NCI-H2029 treated with DMSO at 0.1 percent for 48 hours (cell line): ENCODE measurements around the gene MAP3K12.

Experiments used
- DNase-seq: peaks from one replicate; lab custom pipeline; 2025; lab: John Stamatoyannopoulos, UW

MAP3K12 gene

DNA sequence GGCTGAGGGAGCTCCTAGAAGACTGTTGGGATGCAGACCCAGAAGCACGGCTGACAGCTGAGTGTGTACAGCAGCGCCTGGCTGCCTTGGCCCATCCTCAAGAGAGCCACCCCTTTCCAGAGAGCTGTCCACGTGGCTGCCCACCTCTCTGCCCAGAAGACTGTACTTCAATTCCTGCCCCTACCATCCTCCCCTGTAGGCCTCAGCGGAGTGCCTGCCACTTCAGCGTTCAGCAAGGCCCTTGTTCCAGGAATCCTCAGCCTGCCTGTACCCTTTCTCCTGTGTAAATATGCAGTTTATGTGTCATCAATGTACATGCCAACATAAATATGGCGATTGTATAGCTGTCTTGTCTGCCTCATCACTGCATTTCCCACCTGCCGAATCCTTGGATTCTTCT is 68.1 kb downstream of the MAP3K12 start:
- DNase-seq = no peak

GRCh38 chr12:53430116-53430515 is 69.1 kb downstream of the MAP3K12 start:
- DNase-seq = no peak
